Measurements from ENCODE around the gene DIP2B. TPM values are rescaled to one million over a fixed set of nuclear protein-coding genes. Genes with fewer than 3 reads are reported as not detected.
A peak's percentile ranks its signal among the peaks of the same experiment; 100 is the strongest.

The DIP2B gene
- total and polyA plus RNA-seq, 10 donors, result 5.6 to 96.4 (median 61.6) TPM

DNA sequence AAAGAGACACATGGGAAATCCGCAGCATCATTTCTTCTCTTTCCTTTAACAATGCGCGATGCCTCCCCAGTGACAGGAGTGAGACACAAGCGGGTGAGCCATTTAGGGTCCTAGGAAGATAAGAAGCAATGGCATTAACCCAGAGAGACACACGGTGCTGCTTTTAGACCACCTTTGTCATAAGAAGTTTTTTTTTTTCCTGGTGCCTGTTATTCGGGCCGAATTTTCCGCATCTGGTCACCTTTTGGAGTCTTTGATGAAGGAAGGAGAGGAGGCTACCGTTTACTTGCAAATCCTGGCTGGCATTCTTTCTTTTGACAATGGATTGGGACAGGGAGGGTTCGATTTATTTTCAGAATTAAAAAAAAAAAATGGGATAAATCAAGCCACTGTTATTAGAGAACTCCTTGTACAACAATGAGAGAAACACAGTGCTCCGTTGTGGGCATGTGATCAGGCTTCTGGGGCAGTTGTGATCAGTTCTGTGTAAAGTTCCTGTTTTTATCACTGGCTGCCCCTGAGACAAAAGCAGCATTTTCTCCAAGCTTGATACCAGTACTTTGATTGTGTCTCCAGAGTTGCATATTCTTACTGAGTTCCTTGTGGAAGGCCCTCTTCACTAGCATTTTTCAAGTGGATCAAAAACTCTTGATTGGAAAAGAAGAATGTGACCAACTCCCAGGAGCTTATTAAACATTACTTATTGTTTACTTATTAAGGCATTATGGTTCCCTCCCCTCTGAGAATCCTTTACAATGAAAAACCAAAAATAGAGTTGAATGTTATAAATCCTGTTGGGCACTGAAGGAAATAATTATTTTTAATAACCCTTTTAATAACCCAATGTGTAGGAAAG is 1.1 kb downstream of the DIP2B start:
- Histone ChIP-seq H3K27me3 (replicated peaks in 1 of 7) (no peaks in the 10 kb centered on the region), H3K9me3 (no peaks in the 10 kb centered on the region), H3K36me3 (no peaks in the 10 kb centered on the region), H3K27ac (peak overlapping the region; percentile 91 to 99 (median 97)), H3K4me3 (peak overlapping the region; percentile 82 to 94 (median 88)), H3K4me1 (peaks cover 45 to 62% (median 54%) of the 10 kb centered on the region in 6 donors)
- 1 to 6% (median 2%) methylated on average over 11 of the region's 11 CpGs for WGBS, 5 donors
- intact Hi-C loops (cut with DNase I; ENCODE audit: low total_unique reads), result no loop called here
- no peak for DNase-seq
- peak in 1 of 3 donors; percentile 43 for TF ChIP-seq POLR2AphosphoS5 (IDR thresholded peaks at IDR 0.05)
- no peak for TF ChIP-seq CTCF (IDR thresholded peaks at IDR 0.05 in 8 of 11, conservative IDR thresholded peaks at IDR 0.05 in 3 of 11)

DNA sequence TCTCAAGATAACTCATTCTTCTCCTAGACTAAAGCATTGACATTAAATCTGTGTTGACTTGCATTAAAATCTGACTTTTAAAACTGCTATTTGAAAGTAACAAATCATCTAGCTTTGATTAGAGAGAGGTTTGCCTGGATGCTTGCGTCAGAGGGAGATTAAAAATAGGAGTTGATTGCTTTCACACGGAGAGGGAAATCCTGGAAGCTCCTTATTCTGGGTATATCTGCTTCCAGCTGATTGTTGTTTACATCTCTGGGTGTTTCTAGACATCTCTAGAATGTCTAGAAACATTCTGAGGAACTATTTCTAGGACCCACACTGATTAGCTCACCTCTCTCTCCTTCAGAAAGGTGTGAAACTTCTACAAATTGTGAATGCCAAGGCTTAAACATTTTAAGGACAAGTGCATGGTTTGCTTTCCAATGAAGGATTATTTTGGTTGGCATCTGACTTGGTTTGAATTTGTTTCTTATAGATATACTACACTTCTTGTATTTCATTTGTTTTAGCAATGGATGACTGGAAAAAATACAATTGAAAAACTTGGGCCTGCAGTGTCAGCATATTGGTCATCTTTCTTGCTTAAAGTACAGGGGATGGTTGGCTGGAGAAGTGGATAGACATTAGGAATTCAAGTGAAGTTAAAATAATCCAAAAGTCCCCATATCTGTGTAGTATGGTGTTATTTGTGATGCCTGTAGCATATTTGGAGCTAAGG is 2.1 kb downstream of the DIP2B start:
- intact Hi-C loops (cut with DNase I; ENCODE audit: low total_unique reads), result no loop called here
- Histone ChIP-seq H3K4me3 (peak overlapping the region in 7 of 8 donors; percentile 82 to 94 (median 87)), H3K36me3 (no peaks in the 10 kb centered on the region), H3K27me3 (replicated peaks in 1 of 7) (no peaks in the 10 kb centered on the region), H3K9me3 (no peaks in the 10 kb centered on the region), H3K4me1 (peaks cover 45 to 72% (median 59%) of the 10 kb centered on the region in 6 donors), H3K27ac (peak overlapping the region in 7 of 8 donors; percentile 91 to 99 (median 97))
- no peak for DNase-seq
- 29 to 37% (median 32%) methylated on average over 2 of the region's 2 CpGs for WGBS, 5 donors
- no peak for TF ChIP-seq POLR2A (IDR thresholded peaks at IDR 0.05)
- no peak for TF ChIP-seq POLR2AphosphoS5 (IDR thresholded peaks at IDR 0.05)
- no peak for TF ChIP-seq CTCF (IDR thresholded peaks at IDR 0.05 in 8 of 11, conservative IDR thresholded peaks at IDR 0.05 in 3 of 11)

DNA sequence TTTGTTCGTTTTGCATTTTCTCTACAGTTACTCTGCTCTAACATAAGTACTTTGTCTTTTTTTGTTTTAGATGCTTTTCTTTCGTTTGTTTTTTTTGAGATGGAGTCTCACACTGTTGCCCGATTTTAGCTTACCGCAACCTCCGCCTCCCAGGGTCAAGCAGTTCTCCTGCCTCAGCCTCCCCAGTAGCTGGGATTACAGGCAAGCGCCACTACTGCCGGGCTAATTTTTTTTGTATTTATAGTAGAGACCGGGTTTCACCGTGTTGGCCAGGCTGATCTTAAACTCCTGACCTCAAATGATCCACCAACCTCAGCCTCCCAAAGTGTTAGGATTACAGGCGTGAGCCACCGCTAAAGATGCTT is 2.7 kb downstream of the DIP2B start:
- no peak for DNase-seq
- H3K4me3 ChIP-seq, result peak overlapping the region in 5 of 8 donors; percentile 6 to 94 (median 86)
- no peaks in the 10 kb centered on the region for H3K36me3 ChIP-seq
- no peaks in the 10 kb centered on the region for H3K27me3 ChIP-seq (replicated peaks in 1 of 7)
- intact Hi-C loops (cut with DNase I; ENCODE audit: low total_unique reads), result no loop called here
- TF ChIP-seq CTCF (IDR thresholded peaks at IDR 0.05 in 8 of 11, conservative IDR thresholded peaks at IDR 0.05 in 3 of 11) (no peak), POLR2AphosphoS5 (IDR thresholded peaks at IDR 0.05) (no peak), POLR2A (IDR thresholded peaks at IDR 0.05) (no peak)
- H3K9me3 ChIP-seq, result no peaks in the 10 kb centered on the region
- H3K27ac ChIP-seq, result peak overlapping the region in 6 of 8 donors; percentile 13 to 99 (median 97)
- H3K4me1 ChIP-seq, result peaks cover 45 to 78% (median 63%) of the 10 kb centered on the region in 6 donors
- 74 to 79% (median 78%) methylated on average over 11 of the region's 11 CpGs for WGBS, 5 donors

DNA sequence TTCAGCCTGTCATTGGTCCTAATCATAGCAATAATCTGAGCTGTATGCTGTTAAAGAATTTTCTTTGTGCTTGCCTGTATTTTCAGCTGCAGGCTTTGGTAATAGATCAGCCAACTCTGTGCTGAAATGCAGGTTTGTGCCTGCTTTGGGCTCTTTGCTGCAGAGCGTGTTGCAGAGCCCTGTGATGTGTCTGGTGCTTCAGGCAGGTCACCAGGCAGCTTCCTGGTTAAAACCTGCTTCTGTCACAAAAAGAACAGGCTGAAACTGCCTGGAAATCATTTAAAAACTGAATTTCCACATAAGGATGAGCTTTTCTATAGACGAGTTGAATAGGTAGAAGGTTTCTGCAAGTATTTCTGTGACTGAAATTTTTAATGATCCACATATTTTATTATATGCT is 3.1 kb downstream of the DIP2B start:
- DNase-seq, result no peak
- peak overlapping the region in 5 of 8 donors; percentile 13 to 99 (median 70) for H3K27ac ChIP-seq
- intact Hi-C loops (cut with DNase I; ENCODE audit: low total_unique reads), result no loop called here

More for the DNA sequence above, 3.1 kb downstream of the DIP2B start:
- Histone ChIP-seq H3K36me3 (no peaks in the 10 kb centered on the region), H3K4me1 (peaks cover 45 to 82% (median 67%) of the 10 kb centered on the region in 6 donors), H3K27me3 (replicated peaks in 1 of 7) (no peaks in the 10 kb centered on the region), H3K4me3 (peak overlapping the region in 5 of 8 donors; percentile 6 to 94 (median 86)), H3K9me3 (no peaks in the 10 kb centered on the region)
- no peak for TF ChIP-seq POLR2A (IDR thresholded peaks at IDR 0.05)
- no peak for TF ChIP-seq CTCF (IDR thresholded peaks at IDR 0.05 in 8 of 11, conservative IDR thresholded peaks at IDR 0.05 in 3 of 11)
- TF ChIP-seq POLR2AphosphoS5 (IDR thresholded peaks at IDR 0.05), result no peak
- 46 to 51% (median 50%) methylated on average over 2 of the region's 2 CpGs for WGBS, 5 donors

All from spleen (tissue), 11 donors.